HEK293 (cell line): ENCODE results near the gene PANK2.

ENCODE experiments used
- CTCF ChIA-PET: fragments of 350-600 bp; formaldehyde crosslinking; extraction: SDS; loops from one replicate; lab custom pipeline; 2021; ENCODE audit warnings: antibody characterized with exemption; lab: Yijun Ruan, JAX
- POLR2A ChIA-PET: fragments of 300-600 bp; formaldehyde crosslinking; extraction: SDS; loops from one replicate; lab custom pipeline; 2020; ENCODE audit warnings: antibody characterized with exemption, inconsistent platforms; lab: Yijun Ruan, JAX
- H3K27ac ChIP-seq: fragments of 200-500 bp; sonication (Bioruptor generic); 2 replicates; pipeline ENCODE4 v1.5.1; 2014; ENCODE audit warnings: low read depth, low read length, control low read depth, inconsistent platforms; ENCODE audit errors: extremely low read depth
- H3K36me3 ChIP-seq, 2 experiments: fragments of 200-500 bp in 1 of 2; sonication (Bioruptor generic) in 1 of 2; 1 replicate in 1 of 2; 2 replicates in 1 of 2; pipeline ENCODE4 v1.5.1; 2014 to 2017; ENCODE audit warnings: inconsistent platforms in 2 of 2, low read length in 2 of 2; ENCODE audit not compliant: control insufficient read depth in 2 of 2, insufficient read depth in 1 of 2
- H3K4me1 ChIP-seq: fragments of 200-500 bp; sonication (Bioruptor generic); 2 replicates; pipeline ENCODE4 v1.5.1; 2014; ENCODE audit warnings: mild to moderate bottlenecking, low read length, inconsistent platforms; ENCODE audit not compliant: control insufficient read depth, insufficient read depth
- H3K4me3 ChIP-seq: 2 replicates; pipeline ENCODE4 v1.5.1; 2011; ENCODE audit warnings: low read depth, mild to moderate bottlenecking, control low read depth, low read length, moderate library complexity
- H3K9me3 ChIP-seq: fragments of 200-500 bp; sonication (Bioruptor generic); 2 replicates; pipeline ENCODE4 v1.5.1; 2014; ENCODE audit warnings: low read depth, low read length, inconsistent platforms; ENCODE audit not compliant: control insufficient read depth, insufficient read depth
- KLF17 ChIP-seq: fragments of 450-650 bp; formaldehyde crosslinking; IDR thresholded peaks from 2 replicates; pipeline ENCODE4 v1.5.1; 2016; ENCODE audit warnings: missing biosample characterization, missing genetic modification characterization
- OSR2 ChIP-seq: fragments of 450-650 bp; formaldehyde crosslinking; IDR thresholded peaks from 2 replicates; pipeline ENCODE4 v1.5.1; 2016; ENCODE audit warnings: missing biosample characterization, missing genetic modification characterization
- SP3 ChIP-seq: fragments of 450-650 bp; formaldehyde crosslinking; IDR thresholded peaks from 2 replicates; pipeline ENCODE4 v1.5.1; 2016; ENCODE audit warnings: missing biosample characterization, missing genetic modification characterization
- TRIM28 ChIP-seq: IDR thresholded peaks from 2 replicates; pipeline ENCODE4 v1.6.1; 2011; ENCODE audit warnings: low read length, control low read depth, borderline replicate concordance
- ZBTB1 ChIP-seq: fragments of 450-650 bp; formaldehyde crosslinking; IDR thresholded peaks from 2 replicates; pipeline ENCODE4 v1.5.1; 2016; ENCODE audit warnings: missing biosample characterization, missing genetic modification characterization
- ZEB2 ChIP-seq: fragments of 450-650 bp; formaldehyde crosslinking; IDR thresholded peaks from 2 replicates; pipeline ENCODE4 v1.5.1; 2016; ENCODE audit warnings: missing biosample characterization, missing genetic modification characterization
- ZFP41 ChIP-seq: fragments of 450-650 bp; formaldehyde crosslinking; IDR thresholded peaks from 2 replicates; pipeline ENCODE4 v1.5.1; 2016; ENCODE audit warnings: missing biosample characterization, missing genetic modification characterization, borderline replicate concordance
- ZNF155 ChIP-seq: fragments of 450-650 bp; formaldehyde crosslinking; IDR thresholded peaks from 2 replicates; pipeline ENCODE4 v1.5.1; 2016; ENCODE audit warnings: missing biosample characterization, missing genetic modification characterization
- ZNF2 ChIP-seq: fragments of 450-650 bp; formaldehyde crosslinking; IDR thresholded peaks from 2 replicates; pipeline ENCODE4 v1.5.1; 2016; ENCODE audit warnings: missing biosample characterization, missing genetic modification characterization
- ZNF266 ChIP-seq: fragments of 450-650 bp; formaldehyde crosslinking; IDR thresholded peaks from 2 replicates; pipeline ENCODE4 v1.5.1; 2016; ENCODE audit warnings: missing biosample characterization, missing genetic modification characterization, low read depth
- ZNF274 ChIP-seq, 2 experiments: fragments of 200-500 bp in 1 of 2; fragments of 450-650 bp in 1 of 2; sonication (Bioruptor generic) in 1 of 2; formaldehyde crosslinking in 1 of 2; IDR thresholded peaks; 2 replicates each; pipeline versions ENCODE4 v1.5.1 to v1.6.1; 2014 to 2016; ENCODE audit warnings: borderline replicate concordance in 1 of 2, inconsistent platforms in 1 of 2, low read length in 1 of 2, missing biosample characterization in 1 of 2, missing genetic modification characterization in 1 of 2
- ZNF404 ChIP-seq: fragments of 450-650 bp; formaldehyde crosslinking; IDR thresholded peaks from 2 replicates; pipeline ENCODE4 v1.5.1; 2017; ENCODE audit warnings: missing biosample characterization, missing genetic modification characterization
- ZNF416 ChIP-seq: fragments of 450-650 bp; formaldehyde crosslinking; IDR thresholded peaks from 2 replicates; pipeline ENCODE4 v1.5.1; 2016; ENCODE audit warnings: missing biosample characterization, missing genetic modification characterization
- ZNF423 ChIP-seq: fragments of 450-650 bp; formaldehyde crosslinking; IDR thresholded peaks from 2 replicates; pipeline ENCODE4 v1.5.1; 2016; ENCODE audit warnings: missing biosample characterization, missing genetic modification characterization
- ZNF623 ChIP-seq: fragments of 450-650 bp; formaldehyde crosslinking; IDR thresholded peaks from 2 replicates; pipeline ENCODE4 v1.5.1; 2016; ENCODE audit warnings: missing biosample characterization, missing genetic modification characterization
- ZNF626 ChIP-seq: fragments of 450-650 bp; sonication (Bioruptor Pico); formaldehyde crosslinking; IDR thresholded peaks from 2 replicates; pipeline ENCODE4 v1.5.1; 2018; ENCODE audit warnings: missing biosample characterization, missing genetic modification characterization, inconsistent platforms
- ZNF692 ChIP-seq: fragments of 450-650 bp; formaldehyde crosslinking; IDR thresholded peaks from 2 replicates; pipeline ENCODE4 v1.5.1; 2016; ENCODE audit warnings: missing biosample characterization, missing genetic modification characterization
- ZSCAN18 ChIP-seq: fragments of 450-650 bp; formaldehyde crosslinking; IDR thresholded peaks from 2 replicates; pipeline ENCODE4 v1.5.1; 2016; ENCODE audit warnings: missing biosample characterization, missing genetic modification characterization
- ZSCAN23 ChIP-seq: fragments of 450-650 bp; formaldehyde crosslinking; IDR thresholded peaks from 2 replicates; pipeline ENCODE4 v1.5.1; 2016; ENCODE audit warnings: missing biosample characterization, missing genetic modification characterization

PANK2 gene

GRCh38 chr20:3919352-3919751 lies 30.2 kb downstream of the PANK2 start:
- H3K27ac ChIP-seq: no peak overlapping the region
- ChIA-PET POLR2A (no interaction called here), CTCF (interaction anchor here (1.4 kb wide), 1 partner anchor 153 kb away, joined by 4 read pairs; no protein-coding TSS in a partner anchor)
- no peak overlapping the region for H3K4me3 ChIP-seq
- 0 out of 2 replicates have a peak, but pooled peaks cover 2% of the 10 kb centered on the region for H3K4me1 ChIP-seq
- no peaks in the 10 kb centered on the region for H3K9me3 ChIP-seq
- TF ChIP-seq ZFP41 (tag by site-specific recombination) (no peak), ZEB2 (tag by site-specific recombination) (no peak), ZNF155 (tag by site-specific recombination) (no peak), ZNF416 (tag by site-specific recombination) (no peak), ZNF423 (tag by site-specific recombination) (no peak), ZNF2 (tag by site-specific recombination) (no peak), ZSCAN18 (tag by site-specific recombination) (no peak), ZNF692 (no peak), TRIM28 (no peak), ZNF626 (no peak), ZBTB1 (no peak), SP3 (tag by site-specific recombination) (no peak), ZNF623 (no peak), ZNF404 (tag by site-specific recombination) (no peak), ZNF266 (no peak), ZNF274 (IDR thresholded peaks at IDR 0.05; ENCODE audit: low read length) (no peak), ZNF274 (tag by site-specific recombination; IDR thresholded peaks at IDR 0.05; ENCODE audit: borderline replicate concordance) (no peak), ZSCAN23 (tag by site-specific recombination) (no peak)
- peaks cover 67 to 92% of the 10 kb centered on the region in 2 experiments for H3K36me3 ChIP-seq

- H3K4me3 ChIP-seq: no peak overlapping the region
- no peaks in the 10 kb centered on the region for H3K9me3 ChIP-seq
- CTCF ChIA-PET: interaction anchor here (0.8 to 1.1 kb wide), 3 partner anchors 12 to 163 kb away, joined by 3 to 5 read pairs (median 5); no protein-coding TSS in a partner anchor
- POLR2A ChIA-PET: interaction anchor here (0.5 to 0.6 kb wide), 2 partner anchors 32 to 98 kb away, joined by 3 read pairs; no protein-coding TSS in a partner anchor
- peak overlapping the region; percentile 40; the same call in 1 of the 2 replicates for H3K27ac ChIP-seq
- peaks cover 53 to 80% of the 10 kb centered on the region in 2 experiments for H3K36me3 ChIP-seq
- no peak for TF ChIP-seq KLF17 (tag by site-specific recombination)
- TF ChIP-seq OSR2 (tag by site-specific recombination): 0 out of 2 replicates have a peak, but pooled peaks have one; percentile 25
- TF ChIP-seq, all 188 proteins: peak for 1
- H3K4me1 ChIP-seq: no peaks in the 10 kb centered on the region
Measured at GRCh38 chr20:3922223-3922982, 33.2 kb downstream of the PANK2 start.
